ENCODE results near the gene KIAA1586.

KIAA1586 gene

DNA sequence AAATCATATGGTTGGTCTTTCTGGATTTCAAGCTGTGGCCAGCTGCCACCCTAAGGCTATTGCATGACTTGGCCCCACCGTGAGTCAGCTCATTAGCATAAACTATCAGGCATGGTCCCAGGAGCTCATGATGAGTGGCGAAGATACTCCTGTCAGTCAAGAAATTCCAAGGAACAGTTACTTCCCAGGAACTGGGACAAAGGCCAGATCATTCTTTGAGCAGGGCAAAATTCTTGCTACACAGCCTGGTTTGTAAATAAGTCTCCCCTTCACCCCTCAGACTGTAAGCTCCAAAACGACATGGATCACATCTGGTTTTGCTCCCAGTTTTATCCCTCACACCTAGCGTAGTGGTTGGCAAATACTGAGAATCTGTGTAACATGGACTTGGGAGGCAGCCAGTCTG is 33.0 kb upstream of the KIAA1586 start:
- DNase-seq = no peak
- Mint-ChIP-seq H3K4me1 (no peaks in the 10 kb centered on the region), H3K4me3 (no peak overlapping the region), H3K27ac (no peak overlapping the region), H3K27me3 (ENCODE audit: low read depth, poor library complexity) (no peaks in the 10 kb centered on the region), H3K36me3 (ENCODE audit: low read depth) (no peaks in the 10 kb centered on the region), H3K9me3 (no peaks in the 10 kb centered on the region)
- TF ChIP-seq, protein P1, sequence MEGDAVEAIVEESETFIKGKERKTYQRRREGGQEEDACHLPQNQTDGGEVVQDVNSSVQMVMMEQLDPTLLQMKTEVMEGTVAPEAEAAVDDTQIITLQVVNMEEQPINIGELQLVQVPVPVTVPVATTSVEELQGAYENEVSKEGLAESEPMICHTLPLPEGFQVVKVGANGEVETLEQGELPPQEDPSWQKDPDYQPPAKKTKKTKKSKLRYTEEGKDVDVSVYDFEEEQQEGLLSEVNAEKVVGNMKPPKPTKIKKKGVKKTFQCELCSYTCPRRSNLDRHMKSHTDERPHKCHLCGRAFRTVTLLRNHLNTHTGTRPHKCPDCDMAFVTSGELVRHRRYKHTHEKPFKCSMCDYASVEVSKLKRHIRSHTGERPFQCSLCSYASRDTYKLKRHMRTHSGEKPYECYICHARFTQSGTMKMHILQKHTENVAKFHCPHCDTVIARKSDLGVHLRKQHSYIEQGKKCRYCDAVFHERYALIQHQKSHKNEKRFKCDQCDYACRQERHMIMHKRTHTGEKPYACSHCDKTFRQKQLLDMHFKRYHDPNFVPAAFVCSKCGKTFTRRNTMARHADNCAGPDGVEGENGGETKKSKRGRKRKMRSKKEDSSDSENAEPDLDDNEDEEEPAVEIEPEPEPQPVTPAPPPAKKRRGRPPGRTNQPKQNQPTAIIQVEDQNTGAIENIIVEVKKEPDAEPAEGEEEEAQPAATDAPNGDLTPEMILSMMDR (IDR thresholded peaks at IDR 0.05) = no peak

DNA sequence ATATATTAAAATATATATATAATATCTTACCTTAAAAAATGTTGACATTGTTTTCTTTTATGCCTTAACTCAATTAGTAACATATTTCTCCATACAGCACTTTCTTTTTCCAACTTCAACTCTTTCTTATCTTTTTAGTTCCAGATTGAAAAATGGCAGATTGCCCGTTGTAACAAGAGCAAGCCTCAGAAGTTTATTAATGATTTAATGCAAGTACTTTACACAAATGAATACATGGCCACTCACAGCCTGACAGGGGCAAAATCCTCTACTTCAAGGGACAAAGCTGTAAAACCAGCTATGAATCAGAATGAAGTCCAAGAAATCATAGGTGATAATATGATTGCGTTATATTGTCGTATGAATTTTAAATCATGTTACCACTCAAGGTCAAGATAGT is 29.4 kb upstream of the KIAA1586 start:
- no peak overlapping the region for H3K4me3 Mint-ChIP-seq
- no peak for DNase-seq
- TF ChIP-seq, protein P1 (IDR thresholded peaks at IDR 0.05) = no peak
- H3K36me3 Mint-ChIP-seq (ENCODE audit: low read depth) = no peaks in the 10 kb centered on the region
- no peaks in the 10 kb centered on the region for H3K9me3 Mint-ChIP-seq
- no peak overlapping the region for H3K27ac Mint-ChIP-seq
- no peaks in the 10 kb centered on the region for H3K27me3 Mint-ChIP-seq (ENCODE audit: low read depth, poor library complexity)
- H3K4me1 Mint-ChIP-seq = no peaks in the 10 kb centered on the region

DNA sequence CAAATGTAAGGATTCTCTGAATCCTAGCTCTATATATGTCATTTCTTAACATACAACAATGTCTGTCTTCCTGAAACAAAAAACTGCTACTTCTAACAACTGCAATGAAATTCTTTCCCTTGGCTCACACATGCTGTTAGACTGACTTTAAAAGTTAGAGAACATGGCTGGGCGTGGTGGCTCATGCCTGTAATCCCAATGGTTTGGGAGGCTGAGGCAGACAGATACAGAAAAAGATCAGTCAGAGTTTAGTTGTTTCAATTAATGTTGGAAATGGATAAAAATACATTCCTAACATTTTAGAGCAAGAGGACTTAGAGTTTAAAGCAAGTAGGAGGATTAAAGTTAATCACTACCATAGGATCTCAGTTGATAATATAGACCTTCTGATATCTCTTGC is 28.7 kb upstream of the KIAA1586 start:
- Mint-ChIP-seq H3K4me3 (no peak overlapping the region), H3K4me1 (no peaks in the 10 kb centered on the region), H3K9me3 (no peaks in the 10 kb centered on the region), H3K27me3 (ENCODE audit: low read depth, poor library complexity) (no peaks in the 10 kb centered on the region), H3K36me3 (ENCODE audit: low read depth) (no peaks in the 10 kb centered on the region), H3K27ac (no peak overlapping the region)
- TF ChIP-seq, protein P1 (IDR thresholded peaks at IDR 0.05) = no peak
- DNase-seq = no peak

DNA sequence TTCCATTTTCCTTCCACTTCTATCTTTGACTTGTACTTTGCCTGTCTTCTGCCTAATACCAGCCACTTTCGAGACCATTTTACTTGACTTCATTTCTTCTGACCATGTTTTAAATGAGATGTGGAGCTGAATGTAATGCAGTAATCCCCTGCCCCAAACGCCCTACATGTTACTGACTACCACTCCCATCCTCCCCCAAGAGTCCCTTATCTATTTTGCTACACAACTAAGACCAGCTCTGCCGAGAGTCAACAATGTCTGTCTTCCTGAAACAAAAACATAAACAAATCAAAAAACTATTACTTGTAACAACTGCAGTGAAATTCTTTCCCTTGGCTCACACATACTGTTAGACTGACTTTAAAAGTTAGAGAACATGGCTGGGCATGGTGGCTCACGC is 27.1 kb upstream of the KIAA1586 start:
- Mint-ChIP-seq H3K4me1 (no peaks in the 10 kb centered on the region), H3K9me3 (peaks cover 9% of the 10 kb centered on the region), H3K4me3 (no peak overlapping the region), H3K27me3 (ENCODE audit: low read depth, poor library complexity) (no peaks in the 10 kb centered on the region), H3K27ac (no peak overlapping the region), H3K36me3 (ENCODE audit: low read depth) (peaks cover 1% of the 10 kb centered on the region)
- no peak for DNase-seq
- TF ChIP-seq, protein P1 (IDR thresholded peaks at IDR 0.05) = no peak

DNA sequence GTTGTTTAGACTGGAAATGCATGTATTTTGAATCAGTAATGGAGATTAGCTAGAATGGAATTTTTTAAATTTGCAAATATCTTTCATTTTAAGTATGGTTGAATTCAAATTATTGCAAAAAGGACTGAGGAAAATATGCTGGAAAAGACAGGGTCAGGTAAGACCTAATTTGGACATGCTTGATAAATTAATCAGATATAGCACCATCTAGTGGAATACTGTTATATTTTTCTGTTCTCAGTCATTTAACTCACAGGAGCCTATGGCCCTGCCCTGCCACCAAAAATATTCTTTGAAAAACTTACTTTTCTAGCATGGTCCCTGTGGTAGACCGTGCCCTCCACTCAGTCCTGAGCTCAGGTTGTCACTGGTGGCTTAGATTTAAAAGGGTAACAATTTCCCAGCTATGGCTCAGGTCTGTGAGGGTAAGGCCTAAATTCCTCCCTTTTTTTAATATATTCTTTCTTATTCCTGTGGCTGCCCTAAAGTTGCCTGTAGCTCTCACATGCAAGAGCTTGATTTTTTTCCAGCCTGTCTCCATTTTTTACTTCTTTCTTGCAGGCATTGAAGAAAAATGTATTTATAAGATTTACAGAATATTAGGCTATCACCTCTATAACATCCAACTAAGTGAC is 25.3 kb upstream of the KIAA1586 start:
- Mint-ChIP-seq H3K9me3 (peaks cover 27% of the 10 kb centered on the region), H3K36me3 (ENCODE audit: low read depth) (peaks cover 15% of the 10 kb centered on the region), H3K27me3 (ENCODE audit: low read depth, poor library complexity) (no peaks in the 10 kb centered on the region), H3K4me3 (no peak overlapping the region), H3K4me1 (no peaks in the 10 kb centered on the region), H3K27ac (no peak overlapping the region)
- DNase-seq = peak; percentile 5
- TF ChIP-seq, protein P1 (IDR thresholded peaks at IDR 0.05) = peak; percentile 59

DNA sequence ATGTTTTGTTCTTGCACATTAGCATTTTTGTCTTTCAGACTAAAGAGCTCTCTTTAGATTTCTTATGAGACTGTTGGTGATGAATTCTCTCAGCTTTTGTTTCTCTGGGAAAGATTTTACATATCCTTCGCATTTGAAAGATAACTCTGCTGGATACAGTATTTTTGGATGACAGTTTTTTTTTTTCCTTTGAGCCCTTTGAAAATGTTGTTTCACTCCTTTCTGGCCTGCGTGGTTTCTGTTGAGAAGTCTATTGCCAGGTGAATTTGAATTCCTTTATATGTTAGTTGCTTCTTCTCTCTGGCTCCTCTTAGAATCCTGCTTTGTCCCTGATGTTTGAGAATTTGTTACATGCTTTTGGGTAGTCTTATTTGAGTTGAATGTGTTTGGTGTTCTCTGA is 22.2 kb upstream of the KIAA1586 start:
- TF ChIP-seq, protein P1 (IDR thresholded peaks at IDR 0.05) = no peak
- Mint-ChIP-seq H3K9me3 (peaks cover 28% of the 10 kb centered on the region), H3K4me1 (peaks cover 9% of the 10 kb centered on the region), H3K27me3 (ENCODE audit: low read depth, poor library complexity) (peaks cover 4% of the 10 kb centered on the region), H3K4me3 (no peak overlapping the region), H3K36me3 (ENCODE audit: low read depth) (peaks cover 15% of the 10 kb centered on the region), H3K27ac (no peak overlapping the region)
- DNase-seq = no peak

Measured in nephron progenitor cell (in vitro differentiated cells).